IMR-90 (cell line): Measurements from ENCODE around the gene MCF2L2.

Experiments
- CEBPB ChIP-seq: IDR thresholded peaks from 2 replicates; pipeline ENCODE4 v1.6.1; 2012; ENCODE audit warnings: low read depth, low read length, improper control_type of control experiment
- CTCF ChIP-seq: conservative IDR thresholded peaks from 2 replicates; pipeline ENCODE4 v1.5.1; 2012; ENCODE audit warnings: mild to moderate bottlenecking, low read depth, low read length, improper control_type of control experiment
- MAFK ChIP-seq: IDR thresholded peaks from 2 replicates; pipeline ENCODE4 v1.6.1; 2012; ENCODE audit warnings: low read depth, low read length, improper control_type of control experiment
- POLR2A ChIP-seq: IDR thresholded peaks from 2 replicates; pipeline ENCODE4 v1.6.1; 2012; ENCODE audit warnings: mild to moderate bottlenecking, low read depth, low read length

- TF ChIP-seq CTCF = no peak
- no peak for TF ChIP-seq POLR2A
- TF ChIP-seq CEBPB = no peak
- no peak for TF ChIP-seq MAFK
Measured at GRCh38 chr3:183310936-183311335, 117.5 kb downstream of the MCF2L2 start.
